MM.1S (cell line): ENCODE data around the gene KCNMB2.
"Not testable (repeated sequence)": the region's sequence is repeated elsewhere in the genome, so short reads cannot be mapped to it uniquely, and the experiment has no call there.

Experiments
- DNase-seq: peaks from one replicate; pipeline ENCODE4 v3.0.0-alpha.2; 2015
- H2AFZ ChIP-seq: fragments of 300-600 bp; sonication (generic); 2 replicates; pipeline ENCODE4 v1.6.0; 2016; ENCODE audit warnings: antibody characterized with exemption, low read length
- H3F3A ChIP-seq: fragments of 300-600 bp; sonication (generic); 2 replicates; pipeline ENCODE4 v1.6.1; 2016; ENCODE audit warnings: mild to moderate bottlenecking, antibody characterized with exemption, low read length, moderate library complexity, mixed read lengths; ENCODE audit not compliant: insufficient read depth
- H3K27ac ChIP-seq: fragments of 300-600 bp; sonication (generic); 2 replicates; pipeline ENCODE4 v1.5.1; 2016; ENCODE audit warnings: mild to moderate bottlenecking, low read length
- H3K27me3 ChIP-seq: fragments of 300-600 bp; sonication (generic); replicated peaks from 2 replicates; pipeline ENCODE4 v1.6.0; 2016; ENCODE audit warnings: low read length; ENCODE audit not compliant: insufficient read depth
- H3K36me3 ChIP-seq: fragments of 300-600 bp; sonication (generic); replicated peaks from 2 replicates; pipeline ENCODE4 v1.6.1; 2016; ENCODE audit warnings: mild to moderate bottlenecking, low read length, mixed read lengths; ENCODE audit not compliant: insufficient read depth
- H3K4me1 ChIP-seq: fragments of 300-600 bp; sonication (generic); 2 replicates; pipeline ENCODE4 v1.6.1; 2016; ENCODE audit warnings: low read length, mixed read lengths
- H3K4me2 ChIP-seq: fragments of 300-600 bp; sonication (generic); 2 replicates; pipeline ENCODE4 v1.6.0; 2016; ENCODE audit warnings: low read depth, low read length
- H3K4me3 ChIP-seq: fragments of 300-600 bp; sonication (generic); 2 replicates; pipeline ENCODE4 v1.5.1; 2016; ENCODE audit warnings: low read length, mixed read lengths
- H3K79me2 ChIP-seq: fragments of 300-600 bp; sonication (generic); 2 replicates; pipeline ENCODE4 v1.6.1; 2016; ENCODE audit warnings: mixed run types, low read length, mixed read lengths
- H3K9ac ChIP-seq: fragments of 300-600 bp; sonication (generic); 2 replicates; pipeline ENCODE4 v1.6.1; 2016; ENCODE audit warnings: low read length, mixed read lengths
- H3K9me2 ChIP-seq: fragments of 300-600 bp; sonication (generic); replicated peaks from 2 replicates; pipeline ENCODE4 v1.6.1; 2016; ENCODE audit warnings: mild to moderate bottlenecking, low read length, mixed read lengths; ENCODE audit not compliant: insufficient read depth
- H3K9me3 ChIP-seq: fragments of 300-600 bp; sonication (generic); replicated peaks from 2 replicates; pipeline ENCODE4 v1.6.1; 2016; ENCODE audit warnings: mild to moderate bottlenecking, low read length, mixed read lengths; ENCODE audit not compliant: insufficient read depth
- H4K20me1 ChIP-seq: fragments of 300-600 bp; sonication (generic); 2 replicates; pipeline ENCODE4 v1.6.1; 2016; ENCODE audit warnings: mild to moderate bottlenecking, low read length, moderate library complexity, mixed read lengths; ENCODE audit not compliant: insufficient read depth
- EZH2 ChIP-seq: fragments of 300-600 bp; sonication (generic); optimal IDR thresholded peaks from 2 replicates; pipeline ENCODE3; 2017; ENCODE audit warnings: low read depth, mild to moderate bottlenecking, antibody characterized with exemption, low read length, mixed read lengths
- EZH2phosphoT487 ChIP-seq: fragments of 300-600 bp; sonication (generic); IDR thresholded peaks from 2 replicates; pipeline ENCODE4 v1.6.1; 2018; ENCODE audit warnings: antibody characterized with exemption, low read length
- TF ChIP-seq, protein P1 (sequence below): fragments of 300-600 bp; sonication (generic); IDR thresholded peaks from 2 replicates; pipeline ENCODE4 v1.5.1; 2016; ENCODE audit warnings: antibody characterized with exemption, low read length, mixed read lengths

The KCNMB2 gene

DNA sequence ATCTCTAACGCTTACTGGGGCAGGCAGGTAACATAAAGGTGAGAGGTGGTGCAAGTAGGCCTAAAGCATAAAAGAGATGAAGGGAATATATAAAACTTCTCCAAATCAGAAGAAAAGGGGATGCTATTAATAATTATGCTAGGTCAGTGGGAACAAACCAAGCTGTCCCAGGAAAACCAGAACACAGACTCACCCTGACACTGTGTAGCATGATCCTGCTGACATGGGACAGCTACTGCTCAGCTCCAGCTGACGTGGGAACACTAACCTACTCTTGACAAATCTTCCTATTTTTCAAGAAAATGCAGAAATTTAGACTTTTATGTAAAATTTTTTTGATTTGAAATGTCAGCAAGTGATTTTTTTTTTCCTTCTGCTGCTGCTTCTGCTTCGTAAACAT, 203.5 kb downstream of the KCNMB2 start:
- no peaks in the 10 kb centered on the region for H3K4me1 ChIP-seq
- no peaks in the 10 kb centered on the region for H3K36me3 ChIP-seq
- H3K9me2 ChIP-seq = no peaks in the 10 kb centered on the region
- H3K27me3 ChIP-seq = no peaks in the 10 kb centered on the region
- no peak overlapping the region for H3K9ac ChIP-seq
- H2AFZ ChIP-seq = no peak overlapping the region
- TF ChIP-seq EZH2 (no peak), EZH2phosphoT487 (no peak)
- TF ChIP-seq, protein P1, sequence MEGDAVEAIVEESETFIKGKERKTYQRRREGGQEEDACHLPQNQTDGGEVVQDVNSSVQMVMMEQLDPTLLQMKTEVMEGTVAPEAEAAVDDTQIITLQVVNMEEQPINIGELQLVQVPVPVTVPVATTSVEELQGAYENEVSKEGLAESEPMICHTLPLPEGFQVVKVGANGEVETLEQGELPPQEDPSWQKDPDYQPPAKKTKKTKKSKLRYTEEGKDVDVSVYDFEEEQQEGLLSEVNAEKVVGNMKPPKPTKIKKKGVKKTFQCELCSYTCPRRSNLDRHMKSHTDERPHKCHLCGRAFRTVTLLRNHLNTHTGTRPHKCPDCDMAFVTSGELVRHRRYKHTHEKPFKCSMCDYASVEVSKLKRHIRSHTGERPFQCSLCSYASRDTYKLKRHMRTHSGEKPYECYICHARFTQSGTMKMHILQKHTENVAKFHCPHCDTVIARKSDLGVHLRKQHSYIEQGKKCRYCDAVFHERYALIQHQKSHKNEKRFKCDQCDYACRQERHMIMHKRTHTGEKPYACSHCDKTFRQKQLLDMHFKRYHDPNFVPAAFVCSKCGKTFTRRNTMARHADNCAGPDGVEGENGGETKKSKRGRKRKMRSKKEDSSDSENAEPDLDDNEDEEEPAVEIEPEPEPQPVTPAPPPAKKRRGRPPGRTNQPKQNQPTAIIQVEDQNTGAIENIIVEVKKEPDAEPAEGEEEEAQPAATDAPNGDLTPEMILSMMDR = no peak
- H3K79me2 ChIP-seq = no peaks in the 10 kb centered on the region
- H3K4me3 ChIP-seq = no peak overlapping the region
- H4K20me1 ChIP-seq = no peaks in the 10 kb centered on the region
- H3F3A ChIP-seq = no peaks in the 10 kb centered on the region
- no peak overlapping the region for H3K4me2 ChIP-seq
- no peaks in the 10 kb centered on the region for H3K9me3 ChIP-seq
- no peak for DNase-seq
- no peak overlapping the region for H3K27ac ChIP-seq

DNA sequence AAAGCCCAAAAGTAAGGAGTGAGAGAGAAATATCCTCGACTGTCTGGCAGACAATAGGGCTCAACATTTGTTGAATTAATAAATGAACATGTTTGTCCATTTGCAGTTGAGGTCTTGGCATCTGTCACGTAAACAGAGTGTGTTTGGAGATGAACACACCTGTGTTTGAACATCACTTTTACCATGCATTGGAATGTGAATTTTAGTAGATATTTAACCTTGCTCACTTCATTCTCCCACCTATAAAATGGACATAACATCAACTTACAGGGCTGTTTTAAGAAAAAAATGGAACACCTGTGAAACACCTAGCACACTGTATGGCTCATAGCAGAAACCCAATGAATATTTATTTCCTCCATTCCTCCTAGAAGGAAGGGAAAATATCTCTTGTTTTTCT, 204.8 kb downstream of the KCNMB2 start:
- Histone ChIP-seq H4K20me1 (no peaks in the 10 kb centered on the region), H3K9me3 (no peaks in the 10 kb centered on the region), H2AFZ (no peak overlapping the region), H3F3A (no peaks in the 10 kb centered on the region), H3K4me3 (no peak overlapping the region), H3K4me1 (no peaks in the 10 kb centered on the region), H3K9ac (no peak overlapping the region), H3K27ac (no peak overlapping the region), H3K79me2 (no peaks in the 10 kb centered on the region), H3K36me3 (no peaks in the 10 kb centered on the region), H3K27me3 (no peaks in the 10 kb centered on the region), H3K4me2 (no peak overlapping the region), H3K9me2 (no peaks in the 10 kb centered on the region)
- TF ChIP-seq EZH2phosphoT487 (no peak), EZH2 (no peak)
- TF ChIP-seq, protein P1 = no peak
- DNase-seq = no peak

DNA sequence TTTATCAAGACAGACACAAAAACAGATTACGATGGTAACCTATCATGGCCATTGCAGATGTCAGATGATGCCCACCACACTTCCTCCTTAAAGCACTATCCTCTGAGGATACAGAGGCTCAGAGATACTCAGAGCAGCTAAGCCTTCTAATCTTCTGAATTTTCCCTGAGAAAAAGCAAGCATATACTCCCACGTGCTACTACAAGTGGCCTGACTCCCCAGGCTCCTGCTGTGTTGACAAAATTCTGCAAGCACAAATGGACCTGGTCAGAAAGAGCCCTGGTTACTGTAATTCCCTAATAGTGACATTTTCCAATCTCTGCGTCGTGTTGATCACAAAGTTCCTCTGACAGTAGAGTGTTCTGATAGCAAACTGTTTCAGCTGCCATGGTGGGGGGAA, 207.1 kb downstream of the KCNMB2 start:
- H3K4me3 ChIP-seq = no peak overlapping the region

DNA sequence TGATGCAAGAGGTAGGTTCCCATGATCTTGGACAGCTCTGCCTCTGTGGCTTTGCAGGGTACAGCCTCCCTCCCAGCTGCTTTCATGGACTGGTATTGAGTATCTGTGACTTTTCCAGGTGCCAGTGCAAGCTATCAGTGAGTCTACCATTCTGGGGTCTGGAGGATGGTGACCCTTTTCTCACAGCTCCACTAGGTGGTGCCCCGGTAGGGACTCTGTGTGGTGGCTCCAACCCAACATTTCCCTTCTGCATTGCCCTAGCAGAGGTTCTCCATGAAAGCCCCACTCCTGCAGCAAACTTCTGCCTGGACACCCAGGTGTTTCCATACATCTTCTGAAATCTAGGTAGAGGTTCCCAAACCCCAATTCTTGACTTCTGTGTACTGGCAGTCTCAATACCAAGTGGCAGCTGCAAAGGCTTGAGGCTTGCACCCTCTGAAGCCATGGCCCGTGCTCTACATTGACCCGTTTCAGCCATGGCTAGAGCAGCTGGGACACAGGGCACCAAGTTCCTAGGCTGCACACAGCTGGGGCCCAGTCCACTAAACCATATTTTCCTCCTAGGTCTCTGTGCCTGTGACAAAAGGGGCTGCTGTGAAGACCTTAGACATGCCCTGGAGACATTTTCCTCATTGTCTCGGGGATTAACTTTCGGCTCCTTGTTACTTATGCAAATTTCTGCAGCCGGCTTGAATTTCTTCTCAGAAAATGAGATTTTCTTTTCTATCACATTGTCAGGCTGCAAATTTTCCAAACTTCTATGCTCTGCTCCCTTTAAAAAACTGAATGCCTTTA, 209.8 kb downstream of the KCNMB2 start:
- not testable (repeated sequence) for H3K4me3 ChIP-seq, H3K4me1 ChIP-seq, H3K9me3 ChIP-seq, H3K36me3 ChIP-seq, H4K20me1 ChIP-seq, H3K4me2 ChIP-seq, DNase-seq, H3K9ac ChIP-seq, H2AFZ ChIP-seq, H3K79me2 ChIP-seq, H3K27me3 ChIP-seq, H3K27ac ChIP-seq, H3K9me2 ChIP-seq, H3F3A ChIP-seq

More for the DNA sequence above, 207.1 kb downstream of the KCNMB2 start:
- H3K4me1 ChIP-seq = no peaks in the 10 kb centered on the region
- H3K9me2 ChIP-seq = no peaks in the 10 kb centered on the region
- H2AFZ ChIP-seq = no peak overlapping the region
- H3F3A ChIP-seq = no peaks in the 10 kb centered on the region
- TF ChIP-seq, protein P1 = no peak
- TF ChIP-seq EZH2 = no peak
- no peak for TF ChIP-seq EZH2phosphoT487
- no peak overlapping the region for H3K27ac ChIP-seq
- no peaks in the 10 kb centered on the region for H4K20me1 ChIP-seq
- H3K9me3 ChIP-seq = no peaks in the 10 kb centered on the region
- DNase-seq = no peak
- H3K4me2 ChIP-seq = no peak overlapping the region
- H3K9ac ChIP-seq = no peak overlapping the region
- H3K36me3 ChIP-seq = no peaks in the 10 kb centered on the region
- H3K79me2 ChIP-seq = no peaks in the 10 kb centered on the region
- no peaks in the 10 kb centered on the region for H3K27me3 ChIP-seq
